IMR-90 (cell line): ENCODE measurements around the gene XRCC4. TPM values are rescaled to one million over a fixed set of nuclear protein-coding genes. Genes with fewer than 3 reads are reported as not detected.

ENCODE experiments used
- ATAC-seq: fragments of 200-7000 bp; cut with Tn5 transposase; 2 replicates; pipeline ENCODE4 v1.9.1; 2020; ENCODE audit warnings: low read depth, mild to moderate bottlenecking, moderate library complexity
- BruUV-seq: library from RNA; stranded (reverse); fragments of 400-500 nt; replicated peaks from 2 replicates; lab custom pipeline; 2021; lab: Mats Ljungman, UMichigan
- CTCF ChIA-PET: fragments of 300-600 bp; formaldehyde crosslinking; extraction: SDS; loops from one replicate; lab custom pipeline; 2021; ENCODE audit warnings: antibody characterized with exemption; lab: Yijun Ruan, JAX
- POLR2A ChIA-PET: fragments of 300-600 bp; sonication (Branson Sonifier 250); formaldehyde crosslinking; loops from one replicate; lab custom pipeline; 2022; ENCODE audit warnings: antibody characterized with exemption; ENCODE audit not compliant: unreplicated experiment; lab: Charles Lee
- DNase-seq: peaks from one replicate; pipeline ENCODE4 v3.0.0; 2013
- H2AFZ ChIP-seq: replicated peaks from 2 replicates; pipeline ENCODE3; 2013; ENCODE audit warnings: low read length, mild to moderate bottlenecking; ENCODE audit not compliant: poor library complexity
- H2AK5ac ChIP-seq: 2 replicates; pipeline ENCODE4 v1.6.1; 2013; ENCODE audit warnings: low read depth, low read length, inconsistent platforms
- H2AK9ac ChIP-seq: replicated peaks from 2 replicates; pipeline ENCODE3; 2013; ENCODE audit warnings: mild to moderate bottlenecking, low read depth, low read length, moderate library complexity; ENCODE audit not compliant: poor library complexity
- H2BK120ac ChIP-seq: 2 replicates; pipeline ENCODE4 v1.6.1; 2013; ENCODE audit warnings: low read depth, low read length, inconsistent platforms
- H2BK15ac ChIP-seq: 3 replicates; pipeline ENCODE4 v1.6.1; 2013; ENCODE audit warnings: low read depth, low read length, inconsistent platforms
- H2BK20ac ChIP-seq: 2 replicates; pipeline ENCODE4 v1.6.1; 2013; ENCODE audit warnings: low read depth, mild to moderate bottlenecking, inconsistent platforms, low read length, moderate library complexity
- H2BK5ac ChIP-seq: 2 replicates; pipeline ENCODE4 v1.6.1; 2013; ENCODE audit warnings: mild to moderate bottlenecking, low read depth, low read length, inconsistent platforms; ENCODE audit not compliant: poor library complexity, severe bottlenecking
- H3K14ac ChIP-seq: replicated peaks from 2 replicates; pipeline ENCODE4 v1.6.1; 2013; ENCODE audit warnings: low read depth, low read length, inconsistent platforms
- H3K18ac ChIP-seq: 2 replicates; pipeline ENCODE4 v1.6.1; 2013; ENCODE audit warnings: low read depth, low read length, control low read depth
- H3K23ac ChIP-seq: 2 replicates; pipeline ENCODE4 v1.6.1; 2013; ENCODE audit warnings: low read depth, low read length, inconsistent platforms
- H3K27ac ChIP-seq: 2 replicates; pipeline ENCODE4 v1.5.1; 2013; ENCODE audit warnings: mild to moderate bottlenecking, control low read depth, low read length; ENCODE audit not compliant: insufficient read depth
- H3K27me3 ChIP-seq: 2 replicates; pipeline ENCODE4 v1.6.1; 2013; ENCODE audit warnings: low read length; ENCODE audit not compliant: control insufficient read depth, insufficient read depth
- H3K36me3 ChIP-seq: 2 replicates; pipeline ENCODE4 v1.6.1; 2013; ENCODE audit warnings: low read length, mixed read lengths; ENCODE audit not compliant: control insufficient read depth, insufficient read depth
- H3K4ac ChIP-seq: 2 replicates; pipeline ENCODE4 v1.6.1; 2013; ENCODE audit warnings: low read depth, low read length, inconsistent platforms
- H3K4me1 ChIP-seq: 2 replicates; pipeline ENCODE4 v1.6.1; 2013; ENCODE audit warnings: low read length, mixed read lengths; ENCODE audit not compliant: control insufficient read depth, insufficient read depth
- H3K4me2 ChIP-seq: 2 replicates; pipeline ENCODE4 v1.6.1; 2013; ENCODE audit warnings: low read depth, mild to moderate bottlenecking, control low read depth, low read length, moderate library complexity
- H3K4me3 ChIP-seq: 2 replicates; pipeline ENCODE4 v1.5.1; 2013; ENCODE audit warnings: low read depth, mild to moderate bottlenecking, control low read depth, low read length, moderate library complexity; ENCODE audit not compliant: insufficient read depth
- H3K56ac ChIP-seq: 2 replicates; pipeline ENCODE4 v1.6.1; 2013; ENCODE audit warnings: low read length, inconsistent platforms; ENCODE audit not compliant: insufficient read depth; ENCODE audit errors: extremely low read depth
- H3K79me1 ChIP-seq, 2 experiments: 2 replicates each; pipeline ENCODE4 v1.6.1; 2013; ENCODE audit warnings: low read length in 2 of 2, inconsistent platforms in 1 of 2, low read depth in 1 of 2
- H3K9ac ChIP-seq: 2 replicates; pipeline ENCODE4 v1.6.1; 2013; ENCODE audit warnings: low read depth, low read length, control low read depth
- H3K9me1 ChIP-seq: 2 replicates; pipeline ENCODE4 v1.6.1; 2013; ENCODE audit warnings: low read length, inconsistent platforms; ENCODE audit not compliant: insufficient read depth
- H3K9me3 ChIP-seq: 2 replicates; pipeline ENCODE4 v1.6.1; 2013; ENCODE audit warnings: low read length; ENCODE audit not compliant: control insufficient read depth, insufficient read depth
- H4K20me1 ChIP-seq: 2 replicates; pipeline ENCODE4 v1.6.1; 2013; ENCODE audit warnings: low read length, inconsistent platforms; ENCODE audit not compliant: insufficient read depth
- H4K5ac ChIP-seq: 2 replicates; pipeline ENCODE4 v1.6.1; 2013; ENCODE audit warnings: mild to moderate bottlenecking, low read depth, low read length, control low read depth
- H4K8ac ChIP-seq, 2 experiments: 2 replicates each; pipeline ENCODE4 v1.6.1; 2013; ENCODE audit warnings: low read depth in 2 of 2, low read length in 2 of 2, control low read depth in 1 of 2, inconsistent platforms in 1 of 2
- H4K91ac ChIP-seq: 2 replicates; pipeline ENCODE4 v1.6.1; 2013; ENCODE audit warnings: low read depth, low read length, inconsistent platforms; ENCODE audit not compliant: insufficient read depth
- BHLHE40 ChIP-seq: fragments of 150-350 bp; IDR thresholded peaks from 2 replicates; pipeline ENCODE4 v1.6.1; 2016; ENCODE audit warnings: mild to moderate bottlenecking, low read depth, low read length
- CHD1 ChIP-seq: IDR thresholded peaks from 2 replicates; pipeline ENCODE4 v1.6.1; 2012; ENCODE audit warnings: low read depth, low read length, improper control_type of control experiment
- CTCF ChIP-seq: conservative IDR thresholded peaks from 2 replicates; pipeline ENCODE4 v1.5.1; 2012; ENCODE audit warnings: mild to moderate bottlenecking, low read depth, low read length, improper control_type of control experiment
- FOS ChIP-seq: fragments of 150-350 bp; IDR thresholded peaks from 2 replicates; pipeline ENCODE4 v1.6.1; 2016; ENCODE audit warnings: low read depth, low read length
- MAFK ChIP-seq: IDR thresholded peaks from 2 replicates; pipeline ENCODE4 v1.6.1; 2012; ENCODE audit warnings: low read depth, low read length, improper control_type of control experiment
- MAZ ChIP-seq: IDR thresholded peaks from 2 replicates; pipeline ENCODE4 v1.6.1; 2012; ENCODE audit warnings: low read depth, mild to moderate bottlenecking, low read length, improper control_type of control experiment, moderate library complexity, borderline replicate concordance
- MXI1 ChIP-seq: IDR thresholded peaks from 2 replicates; pipeline ENCODE4 v1.6.1; 2012; ENCODE audit warnings: low read depth, mild to moderate bottlenecking, low read length, moderate library complexity, borderline replicate concordance
- NFE2L2 ChIP-seq: fragments of 150-350 bp; IDR thresholded peaks from 2 replicates; pipeline ENCODE4 v1.6.1; 2016; ENCODE audit warnings: low read depth, mild to moderate bottlenecking, low read length
- POLR2A ChIP-seq: IDR thresholded peaks from 2 replicates; pipeline ENCODE4 v1.6.1; 2012; ENCODE audit warnings: mild to moderate bottlenecking, low read depth, low read length
- RAD21 ChIP-seq: IDR thresholded peaks from 2 replicates; pipeline ENCODE4 v1.6.1; 2012; ENCODE audit warnings: low read length, improper control_type of control experiment
- RCOR1 ChIP-seq: IDR thresholded peaks from 2 replicates; pipeline ENCODE4 v1.6.1; 2012; ENCODE audit warnings: mild to moderate bottlenecking, low read length, improper control_type of control experiment; ENCODE audit not compliant: insufficient replicate concordance
- SMC3 ChIP-seq: fragments of 150-350 bp; IDR thresholded peaks from 2 replicates; pipeline ENCODE4 v1.6.1; 2016; ENCODE audit warnings: low read depth, mild to moderate bottlenecking, antibody characterized with exemption, low read length, moderate library complexity
- USF2 ChIP-seq: fragments of 150-350 bp; IDR thresholded peaks from 2 replicates; pipeline ENCODE4 v1.6.1; 2017; ENCODE audit warnings: mild to moderate bottlenecking, antibody characterized with exemption, low read length, low read depth
- WGBS, 2 experiments: methylation state at CpG; one replicate each; pipeline versions ENCODE4 v1.1.5 to v1.1.7; 2013; ENCODE audit warnings: missing lambda C conversion rate in 2 of 2; ENCODE audit not compliant: insufficient read length in 1 of 2; ENCODE audit errors: extremely low coverage in 2 of 2; 5-methylcytosine and 5-hydroxymethylcytosine counted together
- dilution Hi-C: fragments of 300-500 bp; cut with HindIII; formaldehyde crosslinking; loops from one replicate; pipeline ENCODE4 v1.14.3; 2018; ENCODE audit warnings: low sequenced_read_pairs; ENCODE audit not compliant: unreplicated experiment
- in situ Hi-C: fragments of 300-500 bp; cut with MboI; formaldehyde crosslinking; loops from 3 replicates; pipeline ENCODE4 v1.14.3; 2019; ENCODE audit warnings: low sequenced_read_pairs, inconsistent platforms, mixed read lengths
- intact Hi-C: fragments of 100-400 bp; cut with micrococcal nuclease; formaldehyde crosslinking; loops from 2 replicates; pipeline ENCODE4 v1.10.0; 2022
- polyA plus RNA-seq, 3 experiments: library from polyadenylated mRNA; depleted of rRNA; stranded (reverse); fragments of >200 nt; gene quantifications; 2 replicates each; pipeline ENCODE4 v1.2.3, GENCODE V29; 2012; ENCODE audit warnings: low replicate concordance in 1 of 3
- total RNA-seq: library from RNA; depleted of rRNA; stranded (reverse); fragments of >200 nt; gene quantifications from 2 replicates; pipeline ENCODE4 v1.2.3, GENCODE V29; 2012

Gene XRCC4
- total and polyA plus RNA-seq, 2 of the 4 experiments (the other 2 are of a cell fraction): 3.5 to 4.7 TPM

- no peaks in the 10 kb centered on the region for H3K79me1 ChIP-seq
- H4K20me1 ChIP-seq: no peaks in the 10 kb centered on the region
- no peak overlapping the region for H3K4me2 ChIP-seq
- no peak overlapping the region for H3K27ac ChIP-seq
- H2BK15ac ChIP-seq: no peak overlapping the region
- H2BK120ac ChIP-seq: no peak overlapping the region
- intact Hi-C loops (no loop called here), in situ Hi-C loops (no loop called here), dilution Hi-C loops (no loop called here)
- H3K4me3 ChIP-seq: no peak overlapping the region
- ChIA-PET CTCF (interaction anchor here (0.7 kb wide), 1 partner anchor 30 kb away, joined by 3 read pairs; no protein-coding TSS in a partner anchor), POLR2A (no interaction called here)
- H4K5ac ChIP-seq: no peak overlapping the region
- no CpG with 5 or more reads among the region's 1 CpG for WGBS, 2 experiments
- no peak for TF ChIP-seq CTCF
- no peak for TF ChIP-seq MXI1
- TF ChIP-seq MAZ: no peak
- TF ChIP-seq SMC3: no peak
- no peak for TF ChIP-seq RAD21
- TF ChIP-seq CHD1: no peak
- TF ChIP-seq FOS: no peak
- no peak for TF ChIP-seq MAFK
- TF ChIP-seq NFE2L2: no peak
- no peak for TF ChIP-seq USF2
- TF ChIP-seq BHLHE40: no peak
- TF ChIP-seq POLR2A: no peak
- TF ChIP-seq RCOR1: no peak
- H4K8ac ChIP-seq: no peak overlapping the region
- H3K27me3 ChIP-seq: no peaks in the 10 kb centered on the region
- no peak overlapping the region for H3K18ac ChIP-seq
- H3K9me3 ChIP-seq: peaks cover 2% of the 10 kb centered on the region; the same call in 1 of the 2 replicates
- no peak overlapping the region for H2AK5ac ChIP-seq
- no peak overlapping the region for H4K91ac ChIP-seq
- no peak overlapping the region for H3K4ac ChIP-seq
- no peak overlapping the region for H3K14ac ChIP-seq
- no peaks in the 10 kb centered on the region for H3K4me1 ChIP-seq
- no peak overlapping the region for H2BK5ac ChIP-seq
- H2BK20ac ChIP-seq: no peak overlapping the region
- no peak overlapping the region for H3K56ac ChIP-seq
- no peak overlapping the region for H3K9ac ChIP-seq
- DNase-seq (no peak), ATAC-seq (no peak)
- no peak overlapping the region for H2AK9ac ChIP-seq
- no peaks in the 10 kb centered on the region for H3K36me3 ChIP-seq
- H3K23ac ChIP-seq: no peak overlapping the region
- no TSS peak for BruUV-seq
- H3K9me1 ChIP-seq: no peaks in the 10 kb centered on the region
- H2AFZ ChIP-seq: no peak overlapping the region
Observed at GRCh38 chr5:83109380-83109779, 32.0 kb downstream of the XRCC4 start.
